GM21423 (cell line): ENCODE data around the gene FES.
"Not testable (repeated sequence)": the region's sequence is repeated elsewhere in the genome, so short reads cannot be mapped to it uniquely, and the experiment has no call there.

ENCODE experiments used
- ATAC-seq: cut with Tn5 transposase; IDR thresholded peaks from one replicate; pipeline ENCODE4 v1.9.1; 2021; ENCODE audit warnings: mild to moderate bottlenecking, moderate library complexity; ENCODE audit not compliant: unreplicated experiment

Gene FES

GRCh38 chr15:90924375-90924774 lies 40.1 kb downstream of the FES start:
- peak; percentile 72 for ATAC-seq

GRCh38 chr15:90926766-90927165 lies 42.5 kb downstream of the FES start:
- ATAC-seq: not testable (repeated sequence)

- not testable (repeated sequence) for ATAC-seq
Observed at GRCh38 chr15:90928106-90928505, 43.8 kb downstream of the FES start.

GRCh38 chr15:90929246-90930019 lies 45.1 kb downstream of the FES start:
- ATAC-seq: no peak

GRCh38 chr15:90930861-90931574 lies 46.7 kb downstream of the FES start:
- no peak for ATAC-seq

- no peak for ATAC-seq
Observed at GRCh38 chr15:90931575-90931827, 47.2 kb downstream of the FES start.

- peak; percentile 46 for ATAC-seq
Observed at GRCh38 chr15:90931828-90932659, 47.7 kb downstream of the FES start, which contains the start of gene HDDC3. Gene HDDC3 (minus strand): TSS chr15:90932549. CDS start chr15:90932540, 9 bp downstream.

- ATAC-seq: no peak
Observed at GRCh38 chr15:90932660-90932991, 48.3 kb downstream of the FES start.

GRCh38 chr15:90933301-90933700 lies 49.0 kb downstream of the FES start:
- no peak for ATAC-seq

GRCh38 chr15:90934256-90934948 lies 50.1 kb downstream of the FES start:
- ATAC-seq: peak; percentile 34

GRCh38 chr15:90934949-90935751 lies 50.8 kb downstream of the FES start, which contains the start of gene UNC45A:
Gene UNC45A (plus strand): TSS chr15:90935285. CDS start chr15:90935325, 40 bp downstream.
- peak; percentile 59 for ATAC-seq

GRCh38 chr15:90936823-90937222 lies 52.5 kb downstream of the FES start:
- ATAC-seq: no peak

- no peak for ATAC-seq
Observed at GRCh38 chr15:90938261-90938660, 54.0 kb downstream of the FES start.

GRCh38 chr15:90939756-90940155 lies 55.5 kb downstream of the FES start:
- no peak for ATAC-seq

- ATAC-seq: no peak
Observed at GRCh38 chr15:90941038-90941437, 56.7 kb downstream of the FES start.

- no peak for ATAC-seq
Observed at GRCh38 chr15:90942354-90943120, 58.2 kb downstream of the FES start.

- no peak for ATAC-seq
Observed at GRCh38 chr15:90945091-90945490, 60.8 kb downstream of the FES start.
